Measurements from ENCODE around the gene TRPM2. TPM values are rescaled to one million over a fixed set of nuclear protein-coding genes. Genes with fewer than 3 reads are reported as not detected.

Gene TRPM2
- total RNA-seq, 1 donor from 2014 or later = 0.07 TPM

DNA sequence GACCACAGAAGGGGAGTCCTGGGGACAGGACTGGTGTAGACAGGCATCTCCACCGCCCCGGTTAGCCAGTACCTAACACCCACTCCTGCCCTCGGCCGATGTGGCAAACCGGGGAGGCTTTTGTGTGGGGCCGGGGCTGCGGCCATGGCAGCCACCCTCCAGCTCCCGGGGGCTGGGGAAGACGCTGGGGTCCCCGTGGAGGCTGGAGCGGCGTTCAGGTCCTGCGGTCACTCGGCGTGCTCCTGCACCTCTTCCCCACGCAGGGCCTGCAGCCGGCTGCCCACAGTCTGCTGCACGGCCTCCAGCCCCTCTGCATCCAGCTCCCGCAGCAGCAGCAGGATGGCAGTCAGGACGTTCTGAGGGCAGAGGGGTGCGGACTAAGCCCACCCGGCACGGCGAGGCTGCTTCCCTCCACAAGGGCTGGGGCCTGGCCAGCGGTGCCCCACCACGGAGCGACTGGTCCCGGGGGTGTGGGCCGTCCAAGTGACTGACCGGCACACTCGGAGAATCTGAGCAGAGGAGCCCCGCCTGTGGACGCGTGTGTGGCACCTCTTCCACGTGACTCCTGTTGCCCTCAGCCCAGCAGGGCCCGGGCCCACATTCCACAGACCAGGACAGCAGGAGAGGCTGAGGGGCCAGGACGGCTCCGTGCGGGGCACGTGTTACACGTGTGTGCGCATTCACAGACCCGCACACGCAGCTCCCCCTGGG, 23.3 kb upstream of the TRPM2 start:
- H3K4me1 Mint-ChIP-seq (ENCODE audit: unreplicated experiment) = peaks cover 4% of the 10 kb centered on the region
- H3K4me3 Mint-ChIP-seq = no peak overlapping the region
- H3K9me3 Mint-ChIP-seq = no peaks in the 10 kb centered on the region

DNA sequence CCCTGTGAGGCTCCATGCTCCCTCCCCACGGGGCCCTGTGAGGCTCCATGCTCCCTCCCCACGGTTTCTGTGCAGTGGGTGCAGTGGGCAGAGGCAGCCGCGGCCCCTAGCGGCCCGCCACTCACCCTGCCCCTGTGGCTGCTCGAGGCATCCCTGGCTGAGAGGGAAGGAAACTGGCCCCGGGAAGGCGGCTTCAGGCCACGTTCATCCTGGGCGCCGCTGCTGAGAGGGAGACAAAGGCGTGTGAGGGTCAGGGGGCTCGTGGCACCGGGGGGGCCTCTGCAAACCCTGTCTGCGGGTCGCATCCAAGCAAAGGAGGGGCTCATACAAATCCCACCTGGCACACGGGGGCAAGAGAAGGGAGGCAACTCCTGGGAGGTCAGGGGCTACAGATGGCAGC, 22.7 kb upstream of the TRPM2 start:
- no peak overlapping the region for H3K27ac Mint-ChIP-seq
- no peaks in the 10 kb centered on the region for H3K9me3 Mint-ChIP-seq
- H3K4me3 Mint-ChIP-seq = no peak overlapping the region
- no peaks in the 10 kb centered on the region for H3K27me3 Mint-ChIP-seq
- TF ChIP-seq, protein P1, sequence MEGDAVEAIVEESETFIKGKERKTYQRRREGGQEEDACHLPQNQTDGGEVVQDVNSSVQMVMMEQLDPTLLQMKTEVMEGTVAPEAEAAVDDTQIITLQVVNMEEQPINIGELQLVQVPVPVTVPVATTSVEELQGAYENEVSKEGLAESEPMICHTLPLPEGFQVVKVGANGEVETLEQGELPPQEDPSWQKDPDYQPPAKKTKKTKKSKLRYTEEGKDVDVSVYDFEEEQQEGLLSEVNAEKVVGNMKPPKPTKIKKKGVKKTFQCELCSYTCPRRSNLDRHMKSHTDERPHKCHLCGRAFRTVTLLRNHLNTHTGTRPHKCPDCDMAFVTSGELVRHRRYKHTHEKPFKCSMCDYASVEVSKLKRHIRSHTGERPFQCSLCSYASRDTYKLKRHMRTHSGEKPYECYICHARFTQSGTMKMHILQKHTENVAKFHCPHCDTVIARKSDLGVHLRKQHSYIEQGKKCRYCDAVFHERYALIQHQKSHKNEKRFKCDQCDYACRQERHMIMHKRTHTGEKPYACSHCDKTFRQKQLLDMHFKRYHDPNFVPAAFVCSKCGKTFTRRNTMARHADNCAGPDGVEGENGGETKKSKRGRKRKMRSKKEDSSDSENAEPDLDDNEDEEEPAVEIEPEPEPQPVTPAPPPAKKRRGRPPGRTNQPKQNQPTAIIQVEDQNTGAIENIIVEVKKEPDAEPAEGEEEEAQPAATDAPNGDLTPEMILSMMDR (conservative IDR thresholded peaks at IDR 0.05) = no peak
- no peak for DNase-seq (ENCODE audit: extremely low spot score, unreplicated experiment)
- peaks cover 4% of the 10 kb centered on the region for H3K4me1 Mint-ChIP-seq (ENCODE audit: unreplicated experiment)
- H3K36me3 Mint-ChIP-seq = peaks cover 3% of the 10 kb centered on the region

More for the DNA sequence above, 23.3 kb upstream of the TRPM2 start:
- TF ChIP-seq, protein P1 (conservative IDR thresholded peaks at IDR 0.05) = no peak
- Mint-ChIP-seq H3K36me3 (peaks cover 3% of the 10 kb centered on the region), H3K27ac (no peak overlapping the region), H3K27me3 (no peaks in the 10 kb centered on the region)
- DNase-seq (ENCODE audit: extremely low spot score, unreplicated experiment) = no peak

DNA sequence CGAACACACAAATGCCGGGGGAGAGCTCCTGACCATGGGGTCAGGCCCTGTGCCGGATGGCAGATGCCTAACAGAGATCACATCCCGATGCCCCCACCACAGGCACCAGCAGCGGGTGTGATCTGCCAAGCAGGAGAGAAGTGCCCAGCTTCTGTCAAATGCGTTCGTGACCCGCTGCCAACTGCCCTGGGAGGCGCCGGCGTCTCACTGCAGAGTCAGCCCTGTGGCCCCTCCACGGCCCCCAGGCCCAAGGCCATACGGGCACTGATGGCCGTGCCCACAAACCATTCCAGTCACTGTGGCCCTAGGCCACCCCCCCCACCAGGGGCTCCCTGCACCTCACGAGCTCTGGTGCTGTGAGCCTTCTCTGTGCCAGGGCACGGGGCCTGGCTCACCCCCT, 22.2 kb upstream of the TRPM2 start:
- no peaks in the 10 kb centered on the region for H3K27me3 Mint-ChIP-seq
- H3K9me3 Mint-ChIP-seq = no peaks in the 10 kb centered on the region
- no peak for DNase-seq (ENCODE audit: extremely low spot score, unreplicated experiment)
- no peak overlapping the region for H3K27ac Mint-ChIP-seq
- peaks cover 3% of the 10 kb centered on the region for H3K36me3 Mint-ChIP-seq
- H3K4me1 Mint-ChIP-seq (ENCODE audit: unreplicated experiment) = peaks cover 4% of the 10 kb centered on the region
- TF ChIP-seq, protein P1 (conservative IDR thresholded peaks at IDR 0.05) = no peak
- H3K4me3 Mint-ChIP-seq = no peak overlapping the region

DNA sequence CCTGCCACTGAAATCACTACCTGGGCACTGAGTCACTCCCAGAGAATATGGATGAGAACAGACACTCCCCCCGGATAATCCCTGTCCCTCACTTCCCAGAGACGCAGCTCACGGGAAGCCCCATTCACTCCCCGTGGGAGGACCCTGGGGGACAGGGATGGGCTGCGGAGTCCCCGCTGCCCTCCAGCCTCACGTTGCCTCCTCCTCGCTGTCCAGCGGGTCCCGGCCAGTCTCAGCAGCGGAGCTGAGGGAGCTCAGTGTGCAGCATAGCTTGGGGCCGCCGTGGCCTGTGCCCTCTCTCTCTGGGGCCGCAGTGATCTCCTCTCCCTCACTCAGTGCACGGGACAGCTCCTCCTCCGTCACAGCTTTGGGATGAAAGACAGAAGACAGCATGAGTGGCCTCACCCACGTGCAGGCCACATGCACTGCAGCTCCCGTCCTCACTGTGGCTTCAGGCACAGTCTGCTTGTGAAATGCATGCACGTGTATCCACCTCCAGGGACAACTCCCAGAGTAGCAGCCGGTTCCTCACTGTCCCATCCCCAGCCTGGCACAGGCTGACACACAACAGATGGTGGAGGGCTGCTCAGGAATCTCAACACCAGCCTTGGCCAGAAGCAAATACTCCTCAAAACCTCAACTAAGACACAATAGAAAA, 21.6 kb upstream of the TRPM2 start:
- H3K4me1 Mint-ChIP-seq (ENCODE audit: unreplicated experiment) = peaks cover 4% of the 10 kb centered on the region
- H3K4me3 Mint-ChIP-seq = no peak overlapping the region
- H3K36me3 Mint-ChIP-seq = peaks cover 3% of the 10 kb centered on the region
- peak overlapping the region; percentile 53 for H3K27ac Mint-ChIP-seq
- no peak for DNase-seq (ENCODE audit: extremely low spot score, unreplicated experiment)
- H3K27me3 Mint-ChIP-seq = no peaks in the 10 kb centered on the region
- no peaks in the 10 kb centered on the region for H3K9me3 Mint-ChIP-seq
- TF ChIP-seq, protein P1 (conservative IDR thresholded peaks at IDR 0.05) = no peak

DNA sequence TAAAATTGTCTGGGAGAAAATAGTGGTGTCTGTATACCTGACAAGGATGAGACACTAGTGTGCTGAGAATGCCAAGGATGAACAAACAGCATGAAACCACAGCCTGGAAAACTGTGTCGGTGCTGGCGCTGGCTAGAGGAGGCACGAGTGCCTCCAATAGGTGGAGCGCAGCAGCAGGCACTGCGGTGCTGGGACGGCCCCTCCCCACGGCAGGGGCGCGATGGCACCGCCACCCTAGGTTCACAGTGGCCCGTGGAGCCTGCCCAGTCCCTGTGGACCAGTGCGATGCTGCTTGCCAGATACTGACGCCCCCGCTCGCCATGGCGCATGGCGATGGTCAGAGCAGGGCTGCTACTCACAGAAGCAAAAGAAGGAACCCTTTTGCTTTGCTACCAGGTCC, 21.0 kb upstream of the TRPM2 start:
- Mint-ChIP-seq H3K27me3 (no peaks in the 10 kb centered on the region), H3K4me3 (no peak overlapping the region), H3K36me3 (peaks cover 3% of the 10 kb centered on the region), H3K27ac (no peak overlapping the region), H3K9me3 (no peaks in the 10 kb centered on the region), H3K4me1 (ENCODE audit: unreplicated experiment) (peaks cover 9% of the 10 kb centered on the region)
- TF ChIP-seq, protein P1 (conservative IDR thresholded peaks at IDR 0.05) = no peak
- DNase-seq (ENCODE audit: extremely low spot score, unreplicated experiment) = no peak
